HG03521 (cell line): ENCODE results near the gene TRAF3.

Experiments
- ATAC-seq: cut with Tn5 transposase; IDR thresholded peaks from one replicate; pipeline ENCODE4 v1.9.1; 2021; ENCODE audit warnings: mild to moderate bottlenecking, moderate library complexity; ENCODE audit not compliant: unreplicated experiment

The TRAF3 gene

DNA sequence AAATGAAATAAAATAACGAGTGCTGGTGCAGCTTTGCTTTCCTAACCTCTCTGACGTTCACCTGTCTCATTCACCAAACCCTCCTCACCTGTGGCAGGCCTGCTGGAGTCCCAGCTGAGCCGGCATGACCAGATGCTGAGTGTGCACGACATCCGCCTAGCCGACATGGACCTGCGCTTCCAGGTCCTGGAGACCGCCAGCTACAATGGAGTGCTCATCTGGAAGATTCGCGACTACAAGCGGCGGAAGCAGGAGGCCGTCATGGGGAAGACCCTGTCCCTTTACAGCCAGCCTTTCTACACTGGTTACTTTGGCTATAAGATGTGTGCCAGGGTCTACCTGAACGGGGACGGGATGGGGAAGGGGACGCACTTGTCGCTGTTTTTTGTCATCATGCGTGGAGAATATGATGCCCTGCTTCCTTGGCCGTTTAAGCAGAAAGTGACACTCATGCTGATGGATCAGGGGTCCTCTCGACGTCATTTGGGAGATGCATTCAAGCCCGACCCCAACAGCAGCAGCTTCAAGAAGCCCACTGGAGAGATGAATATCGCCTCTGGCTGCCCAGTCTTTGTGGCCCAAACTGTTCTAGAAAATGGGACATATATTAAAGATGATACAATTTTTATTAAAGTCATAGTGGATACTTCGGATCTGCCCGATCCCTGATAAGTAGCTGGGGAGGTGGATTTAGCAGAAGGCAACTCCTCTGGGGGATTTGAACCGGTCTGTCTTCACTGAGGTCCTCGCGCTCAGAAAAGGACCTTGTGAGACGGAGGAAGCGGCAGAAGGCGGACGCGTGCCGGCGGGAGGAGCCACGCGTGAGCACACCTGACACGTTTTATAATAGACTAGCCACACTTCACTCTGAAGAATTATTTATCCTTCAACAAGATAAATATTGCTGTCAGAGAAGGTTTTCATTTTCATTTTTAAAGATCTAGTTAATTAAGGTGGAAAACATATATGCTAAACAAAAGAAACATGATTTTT lies 128.2 kb downstream of the TRAF3 start:
- ATAC-seq: no peak

DNA sequence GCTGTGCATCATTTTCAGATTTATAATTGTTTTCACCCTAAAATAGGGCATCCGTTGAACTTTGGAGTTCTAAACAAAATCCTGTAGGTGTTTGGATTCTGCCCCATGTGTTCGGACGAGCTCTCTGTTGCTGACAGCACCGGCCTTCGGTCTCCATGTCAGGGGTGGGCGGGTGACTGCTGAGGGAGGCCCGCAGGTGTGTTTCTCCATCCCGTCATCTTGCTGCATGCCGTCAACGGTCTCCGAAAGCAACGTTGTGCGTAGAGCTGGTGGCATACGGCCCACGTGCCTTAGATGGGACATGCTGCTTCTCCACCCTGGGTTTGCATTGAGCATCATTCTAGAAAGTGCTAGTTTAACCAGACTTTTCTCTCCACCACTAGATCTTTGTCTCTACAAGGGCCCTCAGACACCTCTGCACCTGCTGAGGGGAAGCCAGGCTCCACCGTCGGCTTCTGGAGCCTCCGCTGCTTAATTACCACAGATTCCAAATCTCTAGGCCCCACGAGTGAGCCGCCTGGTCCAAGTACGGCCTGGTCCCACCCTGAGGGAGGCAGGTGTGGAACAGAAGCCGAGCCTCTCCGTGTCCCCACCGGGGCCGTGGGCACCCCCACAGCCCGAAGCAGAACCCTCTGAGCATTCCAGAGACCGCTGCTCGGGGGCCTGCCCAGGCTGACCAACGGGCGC lies 129.5 kb downstream of the TRAF3 start:
- no peak for ATAC-seq

DNA sequence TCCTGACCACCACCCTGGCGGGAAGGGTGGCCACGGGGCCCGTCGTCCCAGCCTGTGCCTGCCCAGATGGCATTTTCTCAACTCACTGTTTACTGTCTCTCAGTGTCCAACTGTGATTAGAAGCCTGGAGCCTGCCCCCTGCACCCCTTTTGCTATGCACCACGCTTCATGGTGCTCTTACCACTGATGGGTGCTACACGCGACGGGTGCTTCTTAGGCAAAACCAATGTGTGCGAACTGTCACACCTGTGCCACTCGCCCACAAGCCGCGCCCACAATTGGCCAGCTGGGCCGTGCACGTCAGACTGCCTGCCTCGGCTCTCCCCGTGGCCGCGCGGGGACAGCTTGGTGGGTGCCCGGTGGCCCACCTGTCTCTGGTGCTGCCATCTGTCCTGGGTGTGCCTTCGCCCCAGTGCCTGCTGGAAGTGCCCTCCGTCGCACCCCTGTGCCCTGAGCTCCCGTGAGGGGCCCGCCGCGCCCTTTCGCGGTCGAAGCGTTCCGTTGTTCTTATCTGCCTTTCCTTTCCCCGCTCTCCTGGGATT lies 130.1 kb downstream of the TRAF3 start:
- ATAC-seq: no peak

DNA sequence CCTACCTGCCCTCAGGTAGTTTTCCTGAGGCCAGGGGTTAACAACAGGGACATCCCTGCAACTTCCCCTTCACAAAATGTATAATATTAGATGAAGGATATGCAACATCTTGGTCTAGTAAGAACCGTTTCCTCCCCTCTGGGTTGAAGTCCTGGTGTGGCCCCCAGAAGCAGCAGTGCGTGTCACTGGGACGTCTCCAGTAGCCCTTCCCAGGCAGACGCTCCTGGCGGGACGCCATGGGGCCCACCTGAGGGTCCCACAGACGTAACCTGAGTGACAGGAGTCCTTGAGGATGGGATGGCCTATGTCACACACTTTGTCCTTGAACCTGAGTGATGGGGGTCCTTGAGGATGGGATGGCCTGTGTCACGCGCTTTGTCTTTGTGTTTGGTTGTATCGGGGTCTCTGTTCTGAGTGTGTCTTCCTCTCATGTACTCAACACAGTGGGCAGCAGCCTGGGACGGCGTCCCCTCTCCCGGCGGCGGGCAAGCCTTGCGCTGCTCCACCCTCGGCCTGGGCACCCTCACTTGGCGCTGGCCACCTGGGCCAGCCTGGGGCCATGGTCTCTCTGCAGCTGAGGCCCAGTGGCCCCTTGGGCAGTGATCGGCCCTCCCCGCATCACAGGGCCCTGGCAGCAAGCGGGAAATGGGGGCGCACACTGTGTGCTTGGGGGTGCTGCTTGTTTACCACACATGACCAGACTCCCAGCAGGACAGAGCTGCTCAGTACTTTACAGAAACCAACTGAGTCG lies 130.9 kb downstream of the TRAF3 start:
- ATAC-seq: no peak

- ATAC-seq: no peak
Measured at GRCh38 chr14:102908766-102909455, 131.7 kb downstream of the TRAF3 start.

DNA sequence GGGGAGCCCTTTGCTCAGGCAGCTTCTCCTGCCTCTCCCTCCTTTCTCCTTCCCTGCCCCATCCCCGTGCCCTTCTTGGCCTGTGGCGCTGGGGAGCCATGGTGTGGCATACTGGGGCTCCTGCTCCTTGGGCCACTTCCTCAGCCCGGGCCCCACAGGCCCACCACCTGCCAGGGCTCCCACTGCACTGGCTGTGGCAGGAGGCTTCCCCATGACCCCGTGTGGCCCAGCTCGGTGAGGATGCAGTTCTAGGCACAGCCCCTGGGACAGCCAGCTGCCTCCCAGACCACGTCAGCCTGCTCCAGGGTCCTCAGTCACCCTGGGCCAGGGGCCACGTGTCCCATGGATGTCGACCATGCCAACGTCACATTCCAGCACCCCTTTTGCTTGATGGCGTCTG lies 132.2 kb downstream of the TRAF3 start:
- ATAC-seq: no peak

DNA sequence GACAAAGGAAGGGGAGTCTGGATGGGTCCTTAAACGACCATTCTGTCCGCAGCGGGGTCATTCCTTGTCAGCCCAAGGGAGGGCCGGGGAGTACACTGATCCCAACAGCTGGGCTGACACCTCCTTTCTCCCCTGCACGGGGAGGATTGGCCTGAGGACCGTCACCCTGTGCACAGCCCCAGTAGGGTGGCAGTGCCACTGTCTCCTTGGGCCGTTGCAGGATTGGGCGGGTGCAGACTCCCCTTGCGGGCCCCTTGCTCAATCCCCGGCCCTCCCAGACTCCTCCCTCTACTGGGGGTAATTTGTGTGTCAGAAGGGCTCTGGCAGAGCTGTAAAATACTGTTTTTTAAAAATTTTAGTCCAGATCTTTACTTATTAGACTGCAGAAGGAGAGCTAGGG lies 132.7 kb downstream of the TRAF3 start:
- ATAC-seq: no peak

DNA sequence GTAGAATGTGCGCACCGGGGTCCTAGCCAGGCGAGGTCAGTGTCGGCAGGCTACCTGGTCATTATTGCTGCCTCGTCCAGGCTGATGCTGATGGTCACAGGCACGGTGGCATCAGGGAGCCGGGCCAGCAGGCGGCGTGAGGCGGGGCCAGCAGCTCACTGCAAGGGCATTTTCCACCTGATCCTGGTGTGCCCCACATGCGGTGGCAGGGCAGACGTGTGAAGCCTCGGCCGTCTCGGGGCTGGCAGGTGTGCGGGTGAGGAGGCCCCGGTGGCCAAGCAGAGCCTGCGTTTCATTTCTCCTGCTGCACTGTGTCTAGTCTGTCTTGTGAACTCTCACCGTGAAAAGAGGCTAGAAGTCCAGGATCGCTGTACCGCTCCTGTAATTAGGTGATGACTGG lies 133.2 kb downstream of the TRAF3 start:
- ATAC-seq: no peak

DNA sequence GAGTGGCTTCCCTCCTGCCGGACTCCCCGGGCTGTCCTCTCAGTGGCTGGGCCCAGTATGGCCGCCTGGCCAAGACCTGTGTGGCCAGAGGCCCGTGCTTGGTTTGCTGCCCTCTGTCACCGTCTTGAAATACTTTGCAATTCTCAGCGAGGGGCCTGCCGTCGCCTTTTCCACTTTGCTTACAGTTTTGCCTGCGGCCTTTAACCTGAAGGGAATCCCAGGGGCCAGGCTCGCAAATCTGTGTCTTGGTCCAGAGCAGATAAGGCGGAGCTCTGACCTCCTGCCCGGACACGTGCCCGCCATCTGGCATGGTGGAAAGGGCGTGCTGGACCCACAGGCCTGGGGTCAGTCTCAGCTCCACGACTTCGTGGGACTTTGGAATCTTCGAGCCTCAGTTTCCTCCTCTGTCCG lies 134.3 kb downstream of the TRAF3 start:
- no peak for ATAC-seq

GRCh38 chr14:102911991-102912761 lies 134.9 kb downstream of the TRAF3 start:
- ATAC-seq: no peak

GRCh38 chr14:102913341-102914211 lies 136.3 kb downstream of the TRAF3 start:
- ATAC-seq: no peak

GRCh38 chr14:102914474-102915291 lies 137.4 kb downstream of the TRAF3 start:
- no peak for ATAC-seq

DNA sequence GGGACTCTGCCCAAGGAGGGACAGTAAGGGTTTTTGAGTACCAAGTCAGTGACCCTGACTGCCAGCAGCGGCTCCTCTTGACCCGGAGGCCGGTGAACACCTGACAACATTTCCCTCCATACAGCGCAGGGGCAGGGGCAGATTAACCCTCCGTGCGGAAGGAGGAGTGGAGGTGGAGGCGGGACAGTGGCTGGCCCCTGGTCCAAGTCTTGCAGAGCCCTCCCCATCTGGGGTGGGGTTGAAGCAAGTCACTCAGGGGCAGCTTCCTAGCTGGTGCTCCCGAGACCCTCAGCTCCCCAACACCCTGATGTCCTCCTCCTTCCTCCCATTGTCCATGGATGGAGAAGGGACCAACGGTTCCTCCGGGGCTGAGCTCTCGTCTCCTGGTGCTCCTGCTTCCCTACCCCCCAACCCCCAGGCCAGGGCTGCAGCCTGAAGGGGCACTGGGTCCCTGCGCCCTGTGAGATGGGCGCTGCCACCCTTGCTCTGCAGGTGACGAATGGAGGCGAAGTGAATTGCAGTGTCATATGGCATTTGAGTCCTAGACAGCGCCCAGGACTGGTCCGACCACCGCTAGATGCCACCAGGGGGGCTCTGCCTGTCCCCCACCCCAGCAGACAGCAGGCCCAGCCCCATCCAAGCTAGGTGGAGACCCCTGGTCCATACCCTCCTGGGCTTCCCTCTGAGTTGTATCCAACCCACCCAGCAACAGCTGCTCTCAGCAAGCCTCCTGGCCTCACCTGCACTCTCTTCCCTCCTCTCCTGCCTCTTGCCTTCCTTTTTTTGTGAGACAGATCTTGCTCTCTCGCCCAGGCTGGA lies 138.3 kb downstream of the TRAF3 start:
- no peak for ATAC-seq

DNA sequence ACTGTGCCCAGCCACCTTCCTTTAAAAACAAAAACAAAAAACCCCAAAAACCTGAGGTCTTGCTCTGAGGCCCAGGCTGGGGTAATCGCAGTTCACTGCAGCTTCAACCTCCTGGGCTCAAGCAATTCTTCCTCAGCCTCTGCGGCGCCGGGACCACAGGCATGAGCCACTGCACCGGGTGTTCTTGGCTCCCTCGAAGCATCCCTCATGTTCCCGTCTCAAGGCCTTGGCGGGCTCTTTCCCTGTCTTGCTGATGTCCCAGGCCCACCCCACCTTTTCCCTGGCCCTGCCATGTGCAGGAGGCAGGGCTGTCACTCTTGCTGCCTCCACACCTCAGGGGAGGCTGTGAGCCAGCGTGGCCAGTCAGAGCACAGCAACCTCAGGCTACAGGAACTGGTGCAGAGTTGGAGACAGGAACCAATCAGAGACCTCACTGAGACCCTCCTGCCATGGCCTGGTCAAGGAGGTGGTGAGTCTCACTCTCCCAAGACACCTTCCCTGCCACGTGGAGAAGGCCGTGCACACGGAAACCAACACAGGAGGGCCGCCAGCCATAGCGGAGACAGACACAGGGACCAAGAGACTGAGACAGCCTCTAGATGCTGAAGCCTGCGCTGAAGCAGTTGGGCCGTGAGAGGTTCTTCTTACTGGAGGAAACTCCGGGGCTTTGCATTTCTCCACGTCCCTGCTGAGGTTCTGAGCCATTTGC lies 139.3 kb downstream of the TRAF3 start:
- ATAC-seq: no peak

GRCh38 chr14:102917056-102917385 lies 139.8 kb downstream of the TRAF3 start:
- ATAC-seq: no peak

- ATAC-seq: no peak
Measured at GRCh38 chr14:102917469-102918211, 140.4 kb downstream of the TRAF3 start.
